ENCODE measurements around the gene PPM1M. TPM values are rescaled to one million over a fixed set of nuclear protein-coding genes. Genes with fewer than 3 reads are reported as not detected.

Gene PPM1M
- total RNA-seq, 1 donor from 2014 or later, result 1.1 TPM

DNA sequence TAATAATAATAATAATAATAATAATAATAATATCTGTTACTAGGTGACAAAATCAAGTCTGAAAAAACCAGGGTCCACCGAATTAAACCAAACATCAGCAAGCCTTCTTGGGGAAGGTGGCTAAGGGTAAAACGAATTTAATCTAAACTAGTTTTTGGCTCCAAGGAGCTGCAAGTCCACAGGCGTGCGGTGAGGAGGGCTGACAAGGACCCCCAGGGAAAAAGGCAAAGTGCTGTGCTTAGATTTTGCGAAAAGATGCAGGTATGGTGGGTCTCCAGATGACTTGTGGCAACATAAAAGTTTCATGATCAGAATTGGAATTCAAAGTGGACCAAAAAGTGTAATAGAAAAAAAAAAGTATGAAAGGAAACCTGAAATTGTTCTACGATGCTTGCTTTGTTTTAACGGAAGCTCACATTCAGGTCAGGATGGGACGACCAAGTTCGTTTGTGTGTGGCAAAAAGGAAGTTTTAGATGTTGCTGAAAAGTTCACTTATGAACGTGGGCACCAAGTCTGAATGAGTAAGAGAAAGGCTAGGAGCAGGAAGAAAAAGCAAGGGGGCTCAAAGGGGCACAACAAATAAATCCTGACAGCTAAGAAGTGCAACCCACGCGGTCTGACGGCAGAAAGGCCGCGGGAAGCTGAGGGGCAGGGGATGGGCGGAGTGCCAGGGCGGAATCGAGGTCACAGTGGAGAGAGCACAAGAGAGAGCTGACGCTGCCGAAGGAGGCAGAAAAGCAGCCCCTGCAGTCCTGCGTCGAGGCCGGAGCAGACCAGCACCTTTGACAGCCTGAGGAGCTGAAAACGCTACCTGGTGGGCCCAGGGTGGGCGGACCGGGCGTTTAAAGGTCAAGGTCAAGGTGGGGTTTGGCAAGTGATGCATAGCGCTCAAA, 31.8 kb downstream of the PPM1M start:
- no peak overlapping the region for H2AFZ ChIP-seq (replicated peaks)
- no peaks in the 10 kb centered on the region for H3K9me3 ChIP-seq (ENCODE audit: low read depth)
- no peaks in the 10 kb centered on the region for H3K36me3 ChIP-seq
- peak overlapping the region; percentile 99 for H3K4me2 ChIP-seq
- peak; percentile 58 for DNase-seq (ENCODE audit: low spot score)
- Mint-ChIP-seq H3K4me3 (peak overlapping the region; percentile 96), H3K36me3 (peaks cover 13% of the 10 kb centered on the region), H3K27me3 (ENCODE audit: insufficient read depth, low read depth) (peaks cover 10% of the 10 kb centered on the region), H3K27ac (peak overlapping the region; percentile 87), H3K4me1 (peaks cover 38% of the 10 kb centered on the region), H3K9me3 (no peaks in the 10 kb centered on the region)
- peaks cover 22% of the 10 kb centered on the region for H3F3A ChIP-seq (ENCODE audit: low read depth)
- TF ChIP-seq EZH2phosphoT487 (IDR thresholded peaks at IDR 0.05), result no peak
- no peak for TF ChIP-seq EZH2 (IDR thresholded peaks at IDR 0.05)
- TF ChIP-seq CTCF (IDR thresholded peaks at IDR 0.05), result no peak
- H4K20me1 ChIP-seq (ENCODE audit: low read depth), result peaks cover 55% of the 10 kb centered on the region
- H3K9ac ChIP-seq, result peak overlapping the region; percentile 93
- peak overlapping the region; percentile 91 for H3K27ac ChIP-seq
- H3K79me2 ChIP-seq (ENCODE audit: low read depth), result peaks cover 58% of the 10 kb centered on the region
- H3K27me3 ChIP-seq, result no peaks in the 10 kb centered on the region
- peak overlapping the region; percentile 89 for H3K4me3 ChIP-seq
- H3K4me1 ChIP-seq, result peaks cover 32% of the 10 kb centered on the region

GRCh38 chr3:52277972-52278509, 32.5 kb downstream of the PPM1M start:
- peak; percentile 81 for DNase-seq (ENCODE audit: low spot score)
- TF ChIP-seq EZH2 (IDR thresholded peaks at IDR 0.05), result no peak
- TF ChIP-seq CTCF (IDR thresholded peaks at IDR 0.05), result peak; percentile 41
- peaks cover 38% of the 10 kb centered on the region for H3K4me1 Mint-ChIP-seq
- no peaks in the 10 kb centered on the region for H3K27me3 ChIP-seq
- H3K9me3 ChIP-seq (ENCODE audit: low read depth), result no peaks in the 10 kb centered on the region
- peak overlapping the region; percentile 100 for H3K27ac Mint-ChIP-seq
- peak overlapping the region; percentile 96 for H3K4me3 Mint-ChIP-seq
- H2AFZ ChIP-seq (replicated peaks), result no peak overlapping the region
- H3K27me3 Mint-ChIP-seq (ENCODE audit: insufficient read depth, low read depth), result peaks cover 10% of the 10 kb centered on the region
- peak overlapping the region; percentile 89 for H3K4me3 ChIP-seq
- peaks cover 32% of the 10 kb centered on the region for H3K4me1 ChIP-seq
- peaks cover 48% of the 10 kb centered on the region for H4K20me1 ChIP-seq (ENCODE audit: low read depth)
- H3K79me2 ChIP-seq (ENCODE audit: low read depth), result peaks cover 51% of the 10 kb centered on the region
- peak overlapping the region; percentile 99 for H3K4me2 ChIP-seq
- peaks cover 22% of the 10 kb centered on the region for H3F3A ChIP-seq (ENCODE audit: low read depth)
- H3K9me3 Mint-ChIP-seq, result no peaks in the 10 kb centered on the region
- H3K36me3 ChIP-seq, result no peaks in the 10 kb centered on the region
- peak overlapping the region; percentile 93 for H3K9ac ChIP-seq
- H3K27ac ChIP-seq, result peak overlapping the region; percentile 91
- H3K36me3 Mint-ChIP-seq, result peaks cover 13% of the 10 kb centered on the region

DNA sequence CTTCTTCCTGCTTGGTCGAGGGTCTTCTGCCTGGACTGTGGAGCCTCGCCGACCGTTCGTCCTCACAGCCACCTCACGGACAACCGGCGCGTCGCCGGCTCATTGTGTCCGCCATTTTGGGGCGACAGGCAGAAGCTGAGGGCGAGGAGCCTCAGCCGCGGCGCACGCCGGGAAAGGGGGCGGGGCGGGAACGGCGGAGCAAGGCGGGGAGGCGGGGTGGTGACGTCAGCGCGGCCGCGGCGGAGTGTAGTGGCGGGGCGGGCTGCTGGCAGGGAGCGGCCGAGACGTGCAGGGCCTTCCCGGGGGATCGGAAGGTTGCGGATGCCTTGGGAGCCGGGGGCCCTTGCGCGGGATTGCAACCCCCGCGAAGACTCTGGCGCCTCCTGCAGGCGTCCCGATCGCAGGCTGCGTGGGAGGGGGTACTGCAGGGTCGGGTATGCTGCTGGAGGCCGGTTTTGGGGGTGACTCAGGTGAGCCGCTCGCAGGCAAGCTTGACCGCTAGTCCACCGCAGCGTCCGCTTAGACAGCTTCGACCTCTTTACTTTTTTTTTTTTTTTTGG, 33.0 kb downstream of the PPM1M start, which contains the start of gene WDR82:
Gene WDR82, minus strand, starts transcription at position 140 of the 560 bp plus-strand sequence. CDS start 288 bp downstream, outside the sequence.
- H3K27me3 Mint-ChIP-seq (ENCODE audit: insufficient read depth, low read depth), result peaks cover 9% of the 10 kb centered on the region
- H3K36me3 Mint-ChIP-seq, result peaks cover 13% of the 10 kb centered on the region
- Histone ChIP-seq H3K4me1 (peaks cover 32% of the 10 kb centered on the region), H3K79me2 (ENCODE audit: low read depth) (peaks cover 46% of the 10 kb centered on the region), H3K9ac (peak within 1 kb of the TSS; percentile 93), H3K27me3 (no peaks in the 10 kb centered on the region), H2AFZ (replicated peaks) (peak within 1 kb of the TSS; percentile 32), H3K27ac (peak within 1 kb of the TSS; percentile 91), H3K4me2 (peak within 1 kb of the TSS; percentile 99), H3K4me3 (peak within 1 kb of the TSS; percentile 89), H3K9me3 (ENCODE audit: low read depth) (no peaks in the 10 kb centered on the region), H4K20me1 (ENCODE audit: low read depth) (peaks cover 45% of the 10 kb centered on the region), H3K36me3 (no peaks in the 10 kb centered on the region), H3F3A (ENCODE audit: low read depth) (peaks cover 22% of the 10 kb centered on the region)
- peak within 1 kb of the TSS; percentile 100 for H3K27ac Mint-ChIP-seq
- H3K4me3 Mint-ChIP-seq, result peak within 1 kb of the TSS; percentile 96
- peak; percentile 54 for TF ChIP-seq CTCF (IDR thresholded peaks at IDR 0.05)
- TF ChIP-seq EZH2phosphoT487 (IDR thresholded peaks at IDR 0.05), result no peak
- peaks cover 38% of the 10 kb centered on the region for H3K4me1 Mint-ChIP-seq
- no peaks in the 10 kb centered on the region for H3K9me3 Mint-ChIP-seq
- DNase-seq (ENCODE audit: low spot score), result peak; percentile 98

Measured in neural progenitor cell (in vitro differentiated cells).